NCI-H146 treated with DMSO at 0.1 percent for 48 hours (cell line): Measurements from ENCODE around the gene TNS3.
"Not testable (repeated sequence)": the region's sequence is repeated elsewhere in the genome, so short reads cannot be mapped to it uniquely, and the experiment has no call there.

Experiments
- DNase-seq: peaks from one replicate; lab custom pipeline; 2025; ENCODE audit not compliant: unreplicated experiment; lab: John Stamatoyannopoulos, UW

Gene TNS3

DNA sequence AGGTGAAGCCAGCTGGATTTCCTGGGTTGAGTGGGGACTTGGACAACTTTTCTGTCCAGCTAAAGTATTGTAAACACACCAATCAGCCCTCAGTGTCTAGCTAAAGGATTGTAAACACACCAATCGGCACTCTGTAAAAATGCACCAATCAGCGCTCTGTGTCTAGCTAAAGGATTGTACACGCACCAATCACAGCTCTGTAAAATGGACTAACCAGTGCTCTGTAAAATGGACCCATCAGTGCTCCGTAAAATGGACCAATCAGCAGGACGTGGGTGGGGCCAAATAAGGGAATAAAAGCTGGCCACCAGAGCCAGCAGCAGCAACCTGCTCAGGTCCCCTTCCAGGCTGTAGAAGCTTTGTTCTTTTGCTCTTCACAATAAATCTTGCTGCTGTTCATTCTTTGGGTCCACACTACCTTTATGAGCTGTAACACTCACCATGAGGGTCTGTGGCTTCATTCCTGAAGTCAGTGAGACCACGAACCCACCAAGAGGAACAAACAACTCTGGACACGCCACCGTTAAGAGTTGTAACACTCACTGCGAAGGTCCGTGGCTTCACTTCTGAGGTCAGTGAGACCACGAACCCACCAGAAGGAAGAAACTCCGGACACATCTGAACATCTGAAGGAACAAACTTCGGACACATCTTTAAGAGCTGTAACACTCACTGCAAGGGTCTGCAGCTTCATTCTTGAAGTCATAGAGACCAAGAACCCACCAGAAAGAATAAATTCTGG lies 21.8 kb upstream of the TNS3 start:
- DNase-seq, result not testable (repeated sequence)

DNA sequence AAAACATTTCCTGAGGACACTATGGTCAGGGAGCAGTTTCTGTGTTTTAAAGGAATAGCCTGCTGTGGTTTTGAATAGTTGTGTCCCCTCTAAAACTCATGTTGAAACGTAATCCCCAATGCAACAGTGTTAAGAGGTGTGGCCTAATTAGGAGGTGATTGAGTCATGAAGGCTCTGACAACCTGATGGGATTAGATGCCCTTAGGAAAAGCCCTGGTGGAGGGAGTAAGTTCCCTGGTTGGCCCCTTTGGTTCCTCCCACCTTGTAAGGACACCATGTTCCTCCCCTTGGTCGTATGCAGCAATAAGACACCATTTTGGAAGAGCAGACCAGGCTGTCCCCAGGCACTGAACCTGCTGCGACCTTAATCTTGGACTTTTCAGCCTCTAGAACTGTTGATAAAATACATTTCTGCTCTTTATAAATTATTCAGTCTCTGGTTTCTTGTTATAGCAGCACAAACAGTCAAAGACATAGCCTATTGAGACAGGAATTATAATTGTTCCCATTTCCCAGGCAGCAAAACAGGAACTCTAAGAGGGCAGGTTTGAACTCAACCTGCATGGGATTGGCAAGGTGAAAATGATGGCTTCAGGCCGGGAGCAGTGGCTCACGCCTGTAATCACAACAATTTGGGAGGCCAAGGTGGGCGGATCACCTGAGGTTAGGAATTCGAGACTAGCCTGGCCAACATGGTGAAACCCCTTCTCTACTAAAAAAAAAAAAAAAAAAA lies 20.5 kb upstream of the TNS3 start:
- no peak for DNase-seq

DNA sequence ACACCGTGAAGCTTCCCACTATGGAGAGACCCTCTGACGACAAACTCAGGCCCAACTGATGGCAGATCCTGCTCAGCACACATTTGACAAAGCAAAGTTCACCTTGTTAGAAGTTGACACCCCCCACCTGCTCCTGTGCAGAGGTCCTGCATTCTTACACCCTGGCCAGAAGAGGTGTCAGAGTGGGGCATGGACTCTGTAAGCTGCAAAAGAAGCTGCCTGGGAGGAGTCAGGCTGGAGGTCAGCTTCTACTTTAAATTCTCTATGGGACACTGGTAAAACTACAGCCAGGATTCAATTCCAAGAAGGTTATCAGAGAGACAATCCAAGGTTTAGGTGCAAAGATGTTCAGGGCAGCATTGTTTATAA lies 20.0 kb upstream of the TNS3 start:
- no peak for DNase-seq

DNA sequence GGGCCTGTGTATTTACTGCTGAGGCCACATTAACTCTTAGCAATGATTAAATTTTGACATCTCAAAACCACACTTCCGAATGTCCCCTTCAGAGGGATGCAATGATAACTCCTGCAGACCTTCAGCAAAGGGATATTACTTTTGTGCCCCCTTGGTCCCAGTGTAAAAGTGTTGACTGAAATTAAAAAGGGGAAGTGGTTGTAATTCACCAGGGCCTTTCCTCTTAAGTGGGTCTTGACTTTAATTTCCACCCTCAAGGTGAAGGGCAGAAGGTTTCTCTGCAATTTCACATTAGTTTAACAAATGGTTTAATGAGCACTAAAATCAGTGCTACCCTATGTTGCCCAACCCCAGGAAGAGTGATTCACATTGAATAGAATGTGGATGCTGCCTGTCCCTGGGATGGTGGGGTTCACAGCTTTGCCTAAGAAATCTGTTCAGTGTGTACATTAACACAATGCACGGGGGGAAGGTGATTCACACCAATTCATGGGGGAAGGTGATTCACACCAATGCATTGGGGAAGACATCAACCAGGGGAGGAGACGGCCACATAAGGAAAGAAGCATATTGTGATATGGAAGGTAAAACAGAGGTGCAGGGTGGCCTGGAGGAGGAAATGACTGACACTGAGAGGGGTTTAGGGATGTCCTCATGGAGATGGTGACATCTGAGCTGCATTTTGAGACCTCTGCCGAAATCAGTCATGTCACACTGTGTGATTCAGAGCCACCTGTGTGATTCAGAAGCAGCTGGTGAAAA lies 19.4 kb upstream of the TNS3 start:
- DNase-seq, result no peak

DNA sequence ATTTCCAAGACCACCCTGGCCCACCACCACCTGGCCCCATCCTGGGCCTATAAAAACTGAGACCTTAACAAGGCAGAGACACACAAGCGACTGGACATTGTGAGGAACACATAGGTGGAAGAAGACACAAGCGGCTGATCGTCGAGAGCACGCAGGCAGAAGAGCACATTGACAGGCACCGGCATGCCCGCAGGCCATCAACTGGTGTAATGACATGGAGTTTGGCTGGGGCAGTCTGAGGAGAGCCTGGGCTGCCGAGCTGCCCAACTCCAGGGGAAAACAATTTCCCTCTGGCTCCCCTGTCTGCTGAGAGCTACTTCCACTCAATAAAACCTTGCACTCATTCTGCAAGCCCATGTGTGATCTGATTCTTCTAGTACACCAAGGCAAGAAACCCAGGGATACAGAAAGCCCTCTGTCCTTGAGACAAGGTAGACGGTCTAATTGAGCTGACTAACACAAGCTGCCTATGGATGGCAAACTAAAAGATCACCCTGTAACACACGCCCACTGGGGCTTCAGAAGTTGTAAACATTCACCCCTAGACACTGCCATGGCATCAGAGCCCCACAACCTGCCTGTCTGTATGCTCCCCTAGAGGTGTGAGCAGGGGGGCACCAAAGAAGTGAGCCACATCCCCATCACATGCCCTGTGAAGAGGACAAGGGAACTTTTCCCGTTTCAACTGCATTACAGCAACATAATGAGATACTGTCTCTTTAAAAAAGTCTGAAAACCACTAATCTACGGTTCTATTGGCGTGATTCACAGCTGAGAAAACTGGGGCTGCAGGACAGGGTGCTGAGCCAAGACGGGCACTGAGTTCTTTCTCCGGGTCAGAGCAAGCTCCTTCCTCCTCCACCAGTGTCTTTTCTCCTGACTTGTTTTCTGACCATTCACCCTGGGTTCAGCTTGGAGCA lies 18.5 kb upstream of the TNS3 start:
- DNase-seq, result no peak

DNA sequence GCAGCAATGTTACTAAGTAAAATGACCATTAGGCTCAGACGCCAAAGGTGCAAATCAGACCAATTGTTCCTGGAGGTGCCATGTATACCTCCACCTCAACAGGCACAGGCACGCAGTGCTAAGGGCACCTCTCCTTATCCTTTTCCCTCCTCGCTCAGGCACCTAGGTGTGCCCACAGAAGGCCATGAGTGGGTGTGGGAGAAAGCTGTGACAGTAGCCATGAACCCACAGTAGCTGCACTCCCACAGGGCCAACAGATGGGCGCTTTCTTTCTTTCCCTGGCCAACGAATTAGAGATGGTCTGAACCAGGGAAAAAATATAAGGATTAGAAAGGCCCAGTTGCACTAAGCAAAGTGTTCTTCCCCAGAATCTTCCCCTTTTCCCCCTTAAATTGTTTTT lies 15.5 kb upstream of the TNS3 start:
- no peak for DNase-seq

DNA sequence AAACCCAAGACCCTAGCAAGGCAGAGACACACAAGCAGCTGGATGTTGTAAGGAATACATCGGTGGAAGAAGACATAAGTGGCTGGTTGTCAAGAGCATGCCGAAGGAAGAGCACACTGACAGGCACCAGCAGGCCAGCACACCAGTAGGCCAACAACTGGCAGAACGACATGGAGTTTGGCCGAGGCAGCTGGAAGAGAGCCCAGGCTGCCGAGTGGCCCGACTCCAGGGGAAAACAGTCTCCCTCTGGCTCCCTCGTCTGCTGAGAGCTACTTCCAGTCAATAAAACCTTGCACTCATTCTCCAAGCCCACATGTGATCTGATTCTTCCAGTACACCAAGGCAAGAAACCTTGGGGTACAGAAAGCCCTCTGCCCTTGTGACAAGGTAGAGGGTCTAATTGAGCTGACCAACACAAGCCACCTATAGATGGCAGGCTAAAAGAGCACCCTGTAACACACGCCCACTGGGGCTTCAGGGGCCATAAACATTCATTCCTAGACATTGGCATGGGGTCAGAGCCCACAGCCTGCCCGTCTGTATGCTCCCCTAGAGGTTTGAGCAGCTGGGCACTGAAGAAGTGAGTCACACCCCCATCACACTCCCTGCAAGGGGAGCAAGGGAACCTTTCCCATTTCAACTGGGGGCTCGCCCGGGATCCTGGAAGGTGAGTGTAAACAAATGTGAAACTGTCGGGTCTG lies 14.7 kb upstream of the TNS3 start:
- DNase-seq, result no peak

DNA sequence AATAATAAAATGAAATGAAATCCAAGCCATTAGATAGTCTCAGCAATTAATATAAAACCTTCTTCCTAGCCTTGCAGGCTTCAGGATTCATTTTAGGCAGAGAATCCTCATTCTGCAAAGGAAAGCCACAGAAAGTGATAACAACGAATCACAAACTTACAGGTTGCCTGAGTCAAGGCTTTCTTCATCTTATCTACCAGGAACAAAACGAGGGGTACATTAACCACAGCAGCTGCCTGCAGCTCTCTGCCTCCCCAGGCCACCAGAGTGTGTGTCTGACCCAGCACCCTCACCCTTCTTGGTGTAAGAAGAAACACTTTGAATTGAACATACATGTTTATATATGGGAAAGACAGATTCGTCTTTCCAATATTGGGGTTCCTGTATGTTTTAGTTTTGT lies 12.5 kb upstream of the TNS3 start:
- DNase-seq, result no peak

DNA sequence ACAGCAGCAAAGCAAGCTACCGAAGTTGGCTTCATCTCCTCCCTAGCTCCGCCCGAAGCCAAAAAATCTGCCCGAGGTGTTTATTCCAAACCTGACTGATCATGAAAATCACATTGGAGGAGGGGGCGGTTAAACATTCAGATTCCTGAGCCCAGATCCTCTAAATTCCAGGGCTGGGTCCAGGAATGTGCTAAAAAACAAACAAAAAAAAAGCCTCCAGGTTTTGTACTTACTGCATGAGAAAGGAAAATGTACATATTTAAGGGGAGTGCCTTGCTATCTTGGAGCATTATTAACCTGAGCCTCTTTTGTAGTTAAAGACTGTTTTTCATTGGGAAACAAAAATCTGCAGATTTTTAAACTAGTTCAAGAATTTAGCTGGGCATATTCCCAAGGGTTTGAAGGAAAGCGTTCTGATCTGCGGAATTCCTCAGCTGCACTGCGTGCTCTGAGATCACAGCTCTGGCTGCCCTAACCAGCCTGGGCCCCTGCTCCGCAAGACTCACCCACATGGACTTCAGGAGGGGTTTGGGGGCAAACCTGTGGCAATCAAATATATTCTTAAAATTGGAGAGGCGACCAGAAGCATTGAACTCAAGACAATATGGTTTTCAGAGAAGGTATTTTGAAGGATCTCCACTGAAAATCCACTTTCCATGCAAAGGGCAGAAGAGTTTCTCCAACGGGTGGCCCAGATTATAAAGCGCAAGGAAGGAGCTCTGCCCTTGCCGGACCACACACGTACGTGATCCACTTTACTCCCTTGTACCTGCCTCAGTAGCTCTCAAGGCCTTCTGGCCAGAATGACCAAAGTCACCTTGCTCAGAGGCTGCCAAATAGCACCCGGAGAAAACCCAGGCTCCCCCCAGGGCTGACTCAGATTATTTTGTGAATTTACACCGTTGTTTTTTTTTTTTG lies 10.0 kb upstream of the TNS3 start:
- no peak for DNase-seq

DNA sequence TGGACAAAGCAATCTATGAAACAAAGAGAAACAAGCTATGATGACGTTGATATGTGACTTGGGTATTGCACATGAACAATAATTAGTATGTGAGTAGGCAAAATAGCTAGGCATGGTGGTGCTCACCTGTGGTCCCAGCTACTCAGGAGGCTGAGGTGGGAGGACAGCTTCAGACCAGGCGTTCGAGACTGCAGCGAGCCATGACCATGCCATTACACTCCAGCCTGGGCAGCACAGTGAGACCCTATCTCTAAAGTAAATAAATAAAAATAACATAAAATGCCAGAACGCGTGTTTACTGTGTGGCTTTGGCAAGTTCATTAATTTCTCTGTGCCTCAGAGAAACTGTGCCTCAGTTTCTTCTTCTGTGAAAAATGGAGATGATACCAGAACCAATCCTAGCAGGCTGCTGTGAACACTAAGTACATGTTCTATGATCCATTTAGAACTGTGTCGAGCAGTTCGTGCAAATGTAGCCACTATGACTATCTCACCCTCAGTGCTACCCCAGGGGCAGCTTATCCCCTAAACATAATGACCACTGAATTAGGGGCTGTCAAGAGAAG lies 9.3 kb upstream of the TNS3 start:
- no peak for DNase-seq

DNA sequence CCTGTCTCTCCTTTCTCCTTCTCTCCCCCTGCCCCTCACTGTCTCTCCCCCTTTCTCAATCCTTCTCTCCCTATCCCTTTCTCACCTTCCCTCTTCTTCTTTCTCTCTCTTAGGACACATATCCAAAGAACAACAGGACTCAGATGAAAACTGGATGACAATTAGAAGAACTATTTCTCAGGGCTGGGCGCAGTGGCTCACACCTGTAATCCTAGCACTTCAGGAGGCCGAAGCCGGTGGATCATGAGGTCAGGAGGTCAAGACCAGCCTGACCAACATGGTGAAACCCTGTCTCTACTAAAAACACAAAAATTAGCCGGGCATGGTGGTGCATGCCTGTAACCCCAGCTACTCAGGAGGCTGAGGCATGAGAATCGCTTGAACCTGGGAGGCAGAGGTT lies 8.3 kb upstream of the TNS3 start:
- DNase-seq, result not testable (repeated sequence)

DNA sequence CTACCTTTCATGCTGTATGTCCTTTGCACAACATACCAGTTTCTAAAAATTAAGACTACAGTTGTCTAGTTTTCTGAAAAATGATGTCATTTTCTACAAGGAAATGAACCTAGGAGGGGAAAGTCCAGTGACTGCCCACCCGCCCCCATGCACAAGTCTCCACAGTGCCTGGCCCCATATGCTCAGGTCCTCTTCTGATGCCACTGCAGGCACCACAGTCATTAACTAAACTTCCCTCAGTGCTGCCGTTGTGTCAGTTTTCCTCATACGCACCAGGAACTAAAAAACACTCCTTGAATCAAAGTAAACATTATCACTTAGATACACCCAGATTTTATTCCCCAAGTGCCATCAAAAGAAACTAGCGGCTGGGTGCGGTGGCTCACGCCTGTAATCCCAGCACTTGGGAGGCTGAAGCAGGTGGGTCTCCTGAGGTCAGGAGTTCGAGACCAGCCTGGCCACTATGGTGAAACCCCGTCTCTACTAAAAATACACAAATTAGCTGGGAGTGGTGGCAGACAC lies 6.9 kb upstream of the TNS3 start:
- no peak for DNase-seq

DNA sequence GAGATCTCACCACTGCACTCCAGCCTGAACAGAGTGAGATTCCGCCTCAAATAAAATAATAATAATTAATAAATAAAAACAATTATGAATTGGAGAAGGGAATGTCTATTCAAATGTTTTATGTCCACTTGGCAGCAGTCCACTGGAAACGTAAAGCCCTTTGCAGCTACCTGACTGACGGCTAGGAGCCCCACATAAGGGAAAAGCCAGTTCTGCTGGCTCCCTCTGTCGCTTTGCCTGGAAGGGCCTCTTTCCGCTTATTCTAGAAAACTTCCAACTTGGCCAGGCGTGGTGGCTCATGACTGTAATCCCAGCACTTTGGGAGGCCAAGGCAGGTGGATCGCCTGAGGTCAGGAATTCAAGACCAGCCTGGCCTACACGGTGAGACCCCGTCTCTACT lies 6.1 kb upstream of the TNS3 start:
- no peak for DNase-seq

DNA sequence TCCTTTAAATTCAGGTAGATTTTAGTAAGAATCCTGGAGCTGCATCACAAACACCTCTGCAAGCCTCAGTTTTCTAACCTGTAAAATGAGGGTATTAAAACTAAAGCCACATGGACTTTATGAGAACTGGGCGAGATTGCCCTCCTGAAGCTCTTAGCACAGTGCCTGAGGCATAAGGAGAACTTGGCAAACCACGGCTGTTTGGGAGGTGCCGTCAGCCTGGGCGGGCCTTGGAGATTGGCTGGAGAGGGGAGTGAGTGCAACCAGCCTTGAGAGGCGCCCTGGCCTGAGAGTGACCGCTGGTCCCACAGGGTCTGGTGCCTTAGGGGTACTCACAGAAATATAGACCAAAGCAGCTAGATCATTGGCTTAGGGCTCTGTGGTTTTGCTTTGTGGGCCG lies 5.4 kb upstream of the TNS3 start:
- DNase-seq, result no peak

DNA sequence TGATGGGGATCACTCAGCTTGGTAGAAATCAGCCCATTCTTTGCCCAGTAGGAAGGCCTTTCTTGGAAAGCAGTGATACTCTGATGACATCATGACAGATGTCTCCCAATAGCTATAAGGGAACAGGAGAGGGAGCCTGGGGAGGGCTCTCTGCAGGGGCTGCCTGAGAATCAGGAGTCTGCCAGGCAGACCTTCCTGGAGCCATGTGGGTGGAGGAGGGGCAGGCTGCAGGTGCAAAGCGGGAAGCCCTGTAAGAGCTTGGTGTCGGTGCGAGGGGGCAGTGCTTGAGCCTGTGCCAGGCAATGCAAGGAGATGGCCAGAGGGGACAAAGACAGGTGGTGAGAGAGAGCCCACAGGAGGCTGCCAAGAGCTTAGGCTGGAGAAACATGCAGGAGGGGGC lies 5.0 kb upstream of the TNS3 start:
- no peak for DNase-seq

DNA sequence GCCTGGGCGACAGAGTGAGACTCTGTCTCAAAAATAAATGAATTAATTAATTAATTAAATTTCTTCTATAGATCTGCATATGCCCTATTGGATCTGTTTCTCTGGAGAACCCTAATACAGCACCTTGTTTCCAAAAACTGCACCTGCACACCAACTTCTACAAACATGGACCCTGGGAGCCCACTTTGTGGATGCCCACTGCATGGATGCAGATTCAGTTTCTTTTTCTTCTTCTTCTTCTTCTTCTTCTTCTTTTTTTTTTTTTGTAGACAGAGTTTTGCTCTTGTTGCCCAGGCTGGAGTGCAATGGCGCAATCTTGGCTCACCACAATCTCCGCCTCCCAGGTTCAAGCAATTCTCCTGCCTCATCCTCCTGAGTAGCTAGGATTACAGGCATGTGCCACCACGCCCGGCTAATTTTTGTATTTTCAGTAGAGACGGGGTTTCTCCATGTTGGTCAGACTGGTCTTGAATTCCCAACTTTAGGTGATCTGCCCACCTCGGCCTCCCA lies 4.3 kb upstream of the TNS3 start:
- DNase-seq, result not testable (repeated sequence)

DNA sequence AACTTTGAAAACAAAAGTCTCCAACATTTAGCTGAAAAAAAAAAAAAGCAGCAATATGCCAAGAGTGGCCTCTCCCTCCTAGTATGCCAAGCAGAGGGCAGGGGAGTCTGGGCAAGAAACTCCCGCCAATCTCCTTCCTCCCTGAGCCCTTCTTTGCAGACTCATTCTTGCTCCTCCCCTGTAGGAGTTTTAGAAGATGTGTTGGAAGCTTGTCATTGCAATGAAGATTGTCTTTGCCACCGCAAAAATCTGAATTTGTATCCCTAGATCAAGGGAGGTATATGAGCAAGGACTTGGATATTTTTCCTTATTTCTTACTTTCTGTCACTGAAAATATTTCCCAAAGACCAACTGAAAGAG lies 2.6 kb upstream of the TNS3 start:
- no peak for DNase-seq

DNA sequence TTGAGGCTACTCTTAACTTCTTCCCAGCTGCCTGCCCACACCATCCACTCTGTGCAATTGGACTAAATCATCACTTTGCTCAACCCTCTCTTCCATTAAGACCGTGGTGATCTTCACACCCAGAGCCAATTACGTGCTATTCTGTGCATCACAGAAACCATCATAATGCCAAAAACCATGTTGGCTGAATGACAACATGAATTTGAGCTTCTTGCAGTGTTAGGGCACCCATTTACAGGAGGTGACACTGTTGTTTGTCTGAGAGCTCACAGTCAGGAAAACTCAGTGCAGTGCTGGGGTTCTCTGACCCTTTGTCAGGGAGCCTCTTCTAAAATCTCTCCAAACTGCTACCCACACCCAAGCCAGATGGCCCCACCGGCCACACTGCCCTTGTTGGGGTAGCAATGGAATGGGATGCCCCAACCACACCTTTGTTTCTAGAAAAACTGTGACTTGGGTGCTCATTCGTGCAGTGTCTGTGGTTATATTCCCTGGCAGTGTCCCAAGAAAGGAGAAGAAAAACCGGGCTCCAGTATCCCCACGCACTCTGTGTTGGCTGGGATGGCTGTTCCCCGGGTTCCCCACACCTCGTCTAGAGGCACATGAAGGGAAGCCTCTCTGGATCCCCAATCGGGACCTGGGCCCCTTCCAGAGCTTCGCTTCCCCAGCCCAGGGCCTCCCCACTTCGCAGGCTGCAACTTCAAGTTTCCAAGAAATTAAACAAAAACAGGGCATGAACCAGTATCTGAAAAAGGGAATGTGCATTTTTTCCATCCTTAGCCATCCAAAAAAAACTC lies 2.0 kb upstream of the TNS3 start:
- DNase-seq, result no peak
